SIG-M5 treated with dmso at 0.1 percent for 504 hours (cell line): ENCODE results near the gene DHFR.
A peak's percentile ranks its signal among the peaks of the same experiment; 100 is the strongest.
"Not testable (repeated sequence)": the region's sequence is repeated elsewhere in the genome, so short reads cannot be mapped to it uniquely, and the experiment has no call there.

Source experiments
- DNase-seq: peaks from one replicate; lab custom pipeline; 2025; ENCODE audit not compliant: unreplicated experiment; lab: John Stamatoyannopoulos, UW

The DHFR gene

DNA sequence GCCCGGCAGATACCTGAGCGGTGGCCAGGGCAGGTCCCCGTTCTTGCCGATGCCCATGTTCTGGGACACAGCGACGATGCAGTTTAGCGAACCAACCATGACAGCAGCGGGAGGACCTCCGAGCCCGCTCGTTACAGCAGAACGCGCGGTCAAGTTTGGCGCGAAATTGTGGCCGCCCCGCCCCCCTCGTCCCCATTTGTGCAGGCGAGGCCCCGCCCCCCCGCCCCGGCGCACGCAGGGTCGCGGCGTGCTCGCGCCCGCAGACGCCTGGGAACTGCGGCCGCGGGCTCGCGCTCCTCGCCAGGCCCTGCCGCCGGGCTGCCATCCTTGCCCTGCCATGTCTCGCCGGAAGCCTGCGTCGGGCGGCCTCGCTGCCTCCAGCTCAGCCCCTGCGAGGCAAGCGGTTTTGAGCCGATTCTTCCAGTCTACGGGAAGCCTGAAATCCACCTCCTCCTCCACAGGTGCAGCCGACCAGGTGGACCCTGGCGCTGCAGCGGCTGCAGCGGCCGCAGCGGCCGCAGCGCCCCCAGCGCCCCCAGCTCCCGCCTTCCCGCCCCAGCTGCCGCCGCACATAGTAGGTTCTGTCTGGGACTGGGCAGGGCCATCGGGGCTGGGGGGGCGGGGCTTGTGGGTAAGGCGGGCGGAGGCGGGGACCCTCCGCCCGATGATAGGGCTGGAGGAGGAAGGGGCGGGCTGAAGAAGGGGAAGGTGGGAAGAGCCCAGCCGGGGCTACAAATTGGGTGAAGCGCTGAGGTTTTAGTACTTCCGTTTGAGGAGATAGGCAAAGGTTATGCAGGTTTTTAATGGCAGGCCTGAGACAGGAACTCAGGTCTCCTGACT is at the start of gene DHFR, which contains the start of gene MSH3:
TSS of gene DHFR (minus strand) at position 593 of the 840 bp plus-strand sequence. CDS start at position 99, 494 bp downstream.
TSS of gene MSH3 (plus strand) at position 262 of the 840 bp plus-strand sequence. CDS start at position 338, 76 bp downstream.
- peak; percentile 97 for DNase-seq

DNA sequence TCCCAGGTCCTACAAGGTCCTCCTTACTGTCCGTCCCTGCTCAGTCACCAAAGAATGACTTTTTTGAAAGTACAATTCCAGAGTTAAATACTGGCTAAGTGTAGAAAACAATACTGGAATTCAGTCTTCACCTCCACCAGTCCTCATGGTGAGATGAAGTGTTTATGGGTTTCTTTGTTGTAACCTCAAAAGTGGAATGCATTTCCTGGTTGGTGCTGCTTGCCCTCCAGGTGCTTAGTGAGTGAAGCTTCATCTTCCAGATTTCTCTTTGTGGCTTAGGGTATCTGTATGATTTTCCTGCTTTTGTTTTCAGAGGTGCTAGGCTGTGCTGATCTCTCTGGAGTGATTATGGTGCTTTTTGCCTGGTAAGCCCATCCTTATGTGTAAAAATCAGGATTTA is 49.4 kb upstream of the DHFR start:
- no peak for DNase-seq

DNA sequence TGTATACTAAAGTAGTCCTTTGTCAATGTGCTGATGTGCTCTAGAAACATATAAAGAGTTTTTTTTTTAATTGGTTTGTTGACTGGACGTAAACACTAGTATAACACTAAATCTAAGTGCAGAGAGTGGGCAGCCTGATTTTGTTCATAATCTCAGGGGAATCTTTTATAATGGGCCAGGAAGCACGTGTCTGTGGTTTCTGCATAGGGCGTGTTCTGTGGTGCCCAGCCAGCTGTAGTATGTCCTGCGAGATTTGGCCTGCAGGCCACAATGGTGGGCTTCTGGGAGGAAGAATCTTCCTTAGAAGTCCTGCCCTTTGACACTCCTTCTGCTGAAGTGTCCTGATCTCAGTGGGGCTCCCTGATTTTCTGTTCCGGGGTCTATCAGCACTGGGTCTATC is 49.0 kb upstream of the DHFR start:
- DNase-seq, result no peak

DNA sequence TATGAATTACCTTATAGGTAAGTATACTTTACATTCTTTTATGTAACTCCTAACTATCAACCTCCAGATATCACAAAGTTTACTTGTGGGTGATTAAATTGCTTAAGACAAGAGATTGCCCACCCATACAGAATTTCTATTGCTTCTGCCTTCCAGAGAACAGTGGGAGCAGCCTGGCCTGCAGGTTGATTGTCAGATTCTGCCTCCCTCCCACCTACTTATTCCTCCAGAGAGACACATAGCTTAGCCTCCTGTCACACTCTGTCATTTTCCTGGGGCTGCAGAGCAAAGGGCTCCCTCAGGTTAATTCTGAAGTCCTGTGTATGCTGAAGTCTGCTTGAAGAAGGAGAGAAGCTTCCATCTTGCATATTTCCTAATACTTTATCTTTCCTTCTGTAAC is 48.5 kb upstream of the DHFR start:
- no peak for DNase-seq

DNA sequence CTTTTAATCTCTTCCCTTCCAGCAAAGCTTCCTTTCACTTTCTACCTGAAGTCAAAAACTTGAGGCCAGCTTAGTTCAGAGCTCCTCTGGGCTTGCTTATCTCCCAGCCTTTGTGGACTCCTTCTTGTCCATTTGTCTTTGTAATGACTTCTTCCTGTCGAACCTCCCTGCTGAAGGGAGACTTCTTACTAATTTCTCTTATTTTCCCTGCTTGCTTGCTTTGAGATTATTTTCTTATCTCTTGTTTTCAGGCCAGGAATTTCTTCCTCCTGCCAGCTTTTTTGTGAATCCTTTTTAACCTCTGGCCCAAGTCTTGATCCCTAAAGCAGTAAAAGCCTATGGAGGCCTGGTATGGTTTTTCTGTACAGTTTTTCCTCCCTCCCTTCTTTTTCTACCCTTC is 46.8 kb upstream of the DHFR start:
- DNase-seq, result no peak

DNA sequence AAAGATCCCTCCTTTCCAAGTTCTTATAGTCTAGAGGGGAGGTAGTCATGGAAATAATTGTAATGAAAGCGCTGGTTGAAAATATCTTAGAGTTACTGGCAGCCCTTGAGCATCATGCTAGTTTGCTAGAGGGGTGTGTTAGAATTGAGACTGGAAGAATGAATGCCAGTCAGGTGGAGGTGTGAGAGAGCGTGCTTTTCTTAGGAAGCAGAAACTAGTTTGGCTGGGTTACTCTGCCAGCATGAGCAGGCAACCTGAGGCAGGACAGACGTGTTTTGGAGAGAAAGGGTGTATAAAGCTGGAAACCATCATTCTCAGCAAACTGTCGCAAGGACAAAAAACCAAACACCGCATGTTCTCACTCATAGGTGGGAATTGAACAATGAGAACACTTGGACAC is 43.6 kb upstream of the DHFR start:
- DNase-seq, result no peak

DNA sequence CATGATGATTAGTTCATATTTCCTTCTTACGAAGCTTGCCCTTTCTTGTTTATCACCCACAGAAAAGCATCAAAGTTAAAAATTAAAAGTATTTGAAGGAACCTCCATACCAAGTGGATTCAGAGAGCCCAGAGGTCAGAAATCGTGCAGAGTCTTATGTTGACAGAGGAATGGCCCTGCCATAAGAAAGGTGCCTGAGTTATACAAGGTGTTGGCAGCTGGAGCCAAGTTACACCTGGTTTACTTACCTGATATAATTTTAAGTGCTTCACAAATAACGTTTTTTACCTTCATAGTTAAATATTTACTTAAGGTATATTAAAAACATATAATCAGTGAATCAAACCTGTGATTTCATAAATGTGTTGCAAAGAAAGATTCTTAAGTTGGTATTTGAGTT is 42.3 kb upstream of the DHFR start:
- DNase-seq, result no peak

DNA sequence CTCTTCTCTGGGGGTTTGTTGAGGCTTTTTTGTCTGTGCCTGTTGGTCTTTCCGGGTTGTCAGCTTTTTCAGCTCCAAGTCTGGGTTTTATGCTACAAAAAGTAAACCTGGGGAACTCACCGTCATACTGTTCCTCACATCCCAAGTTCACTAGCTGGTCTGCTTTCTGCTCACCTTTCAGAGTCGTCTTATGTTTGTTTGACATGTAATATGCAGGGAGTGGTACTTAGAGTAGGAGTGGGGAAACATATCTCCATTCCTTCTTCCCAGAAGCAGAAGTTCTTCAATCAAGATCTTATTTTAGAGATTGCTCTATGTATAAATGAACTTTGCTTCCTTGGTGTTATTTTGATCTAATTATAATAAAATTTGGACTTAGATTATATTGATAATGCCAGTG is 41.7 kb upstream of the DHFR start:
- DNase-seq, result no peak

DNA sequence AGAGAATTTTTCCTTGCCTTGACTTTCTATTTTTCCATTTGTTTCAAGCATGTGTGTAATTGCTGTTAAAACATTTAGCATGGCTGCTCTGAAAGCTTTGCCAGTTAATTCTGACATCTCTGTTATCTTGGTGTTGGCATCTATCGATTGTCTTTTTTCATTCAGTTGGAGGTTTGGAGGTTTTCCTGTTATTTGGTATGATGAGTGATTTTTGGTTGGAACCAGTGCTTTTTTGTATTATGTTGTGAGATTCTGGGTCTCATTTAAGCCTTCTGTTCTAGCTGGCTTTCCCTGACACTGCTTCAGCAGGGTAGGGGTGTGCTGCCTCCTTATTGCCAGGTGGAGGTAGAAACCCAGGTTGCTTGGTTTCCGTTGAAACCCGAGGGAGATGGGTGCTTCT is 40.9 kb upstream of the DHFR start:
- no peak for DNase-seq

DNA sequence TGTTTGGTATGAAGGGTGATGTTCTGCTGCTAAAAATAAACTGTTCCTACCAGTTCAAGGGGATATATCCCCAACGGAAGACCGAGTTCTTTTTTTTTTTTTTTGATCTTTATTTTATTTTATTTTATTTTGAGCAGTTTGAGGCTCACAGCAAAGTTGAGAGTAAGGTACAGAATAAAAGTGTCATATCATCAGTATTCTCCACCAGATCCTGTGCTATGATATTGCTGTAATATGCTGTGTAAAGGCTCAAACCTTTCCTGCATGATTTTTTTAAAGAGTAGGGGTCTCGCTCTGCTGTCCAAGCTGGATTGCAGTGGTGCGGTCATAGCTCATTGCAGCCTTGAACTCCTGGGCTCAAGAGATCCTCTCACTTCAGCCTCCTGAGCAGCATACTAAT is 34.8 kb upstream of the DHFR start:
- no peak for DNase-seq

DNA sequence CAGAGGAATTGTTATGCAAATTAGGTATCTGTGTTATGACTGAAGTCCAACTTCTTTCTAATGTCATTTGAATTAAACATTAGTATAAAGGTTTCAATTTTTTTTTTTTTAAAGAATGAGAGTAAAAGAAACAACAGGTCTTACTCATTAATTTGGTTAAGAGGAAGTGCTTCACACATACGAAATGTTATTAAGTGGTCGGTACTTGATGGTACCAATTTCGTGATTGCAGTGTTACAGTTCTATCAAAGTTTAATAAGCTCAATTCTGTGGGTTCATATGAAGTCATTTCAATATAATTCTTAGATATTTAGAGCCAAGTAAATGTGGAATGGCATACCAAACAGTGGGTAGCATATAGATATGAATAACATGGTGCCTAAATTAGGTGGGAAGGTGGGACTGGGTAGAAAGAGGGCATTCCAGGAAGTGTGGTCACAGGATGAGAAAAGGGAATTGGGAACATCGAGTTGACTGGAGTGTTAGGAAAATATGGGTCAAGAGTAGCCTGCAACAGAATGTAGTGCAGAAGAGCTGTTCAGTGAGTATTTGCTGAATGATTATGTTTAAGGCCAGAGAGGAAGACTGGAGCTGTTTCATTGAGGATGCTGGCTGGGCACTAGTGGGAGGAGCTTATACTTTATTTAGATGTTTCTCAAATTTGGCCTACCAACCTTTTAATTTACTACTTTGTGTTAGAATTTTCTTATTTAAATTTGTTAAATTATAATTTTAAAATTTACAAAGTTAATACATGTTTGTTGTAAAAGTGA is 34.1 kb upstream of the DHFR start:
- DNase-seq, result no peak

DNA sequence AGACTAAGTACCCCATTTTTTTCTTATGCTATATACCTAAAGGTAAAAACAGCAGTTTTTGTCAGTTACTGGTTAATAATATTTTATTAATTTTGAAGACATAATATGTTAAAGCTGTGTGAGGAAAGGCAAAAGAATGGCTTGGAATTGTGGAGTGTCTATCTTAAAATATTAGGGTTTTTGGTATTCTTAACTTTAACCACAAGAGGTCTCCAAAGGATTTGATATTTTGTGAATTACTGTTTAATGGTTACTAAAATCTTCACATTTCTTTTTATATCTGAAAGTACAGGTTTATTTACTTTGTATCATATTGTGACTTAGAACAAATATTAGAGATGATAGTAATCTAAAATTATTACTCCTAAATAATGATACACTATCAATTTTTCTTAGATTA is 32.0 kb upstream of the DHFR start:
- peak; percentile 8 for DNase-seq

DNA sequence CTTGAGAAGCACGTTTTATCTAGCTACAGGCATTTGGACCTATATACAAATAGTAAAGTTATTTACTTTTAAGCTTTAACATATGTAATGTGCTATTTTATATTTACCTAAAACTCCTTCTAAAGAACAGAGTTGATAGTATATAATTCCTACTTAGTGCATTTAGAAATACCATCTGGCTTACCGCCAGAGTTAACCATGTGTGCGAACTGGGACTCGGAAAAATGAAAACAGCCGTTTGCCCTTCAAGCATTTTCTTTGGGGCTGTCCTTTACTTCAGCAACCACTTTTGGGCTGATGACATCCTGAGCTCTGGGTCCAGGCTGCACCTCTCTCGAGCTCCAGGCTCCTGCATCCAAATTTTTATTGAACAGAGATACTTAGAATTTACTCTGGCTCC is 21.9 kb upstream of the DHFR start:
- DNase-seq, result no peak

DNA sequence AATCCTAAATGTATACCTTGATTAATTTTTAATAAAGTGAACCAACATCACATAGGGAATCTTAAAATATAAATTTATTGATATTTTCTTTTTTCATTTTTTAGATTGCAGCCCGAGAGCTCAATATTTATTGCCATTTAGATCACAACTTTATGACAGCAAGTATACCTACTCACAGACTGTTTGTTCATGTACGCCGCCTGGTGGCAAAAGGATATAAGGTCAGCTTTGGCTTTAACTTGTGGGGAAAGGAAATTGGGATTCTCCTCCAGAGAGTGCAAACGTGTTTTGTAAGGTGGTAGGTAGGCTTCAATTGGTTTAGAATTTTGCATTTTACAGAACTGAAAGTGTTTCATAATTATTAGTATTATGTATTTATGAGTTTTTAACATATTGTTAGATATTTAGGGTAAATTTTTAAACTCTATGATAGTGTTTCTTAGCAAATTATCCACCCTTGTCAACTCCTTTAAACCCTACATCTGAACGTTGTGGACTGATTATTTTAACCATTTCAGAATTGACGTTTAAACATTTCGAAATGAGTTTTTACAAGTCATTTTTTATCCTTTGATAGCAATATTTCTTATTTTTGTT is 17.5 kb upstream of the DHFR start:
- DNase-seq, result peak; percentile 76

DNA sequence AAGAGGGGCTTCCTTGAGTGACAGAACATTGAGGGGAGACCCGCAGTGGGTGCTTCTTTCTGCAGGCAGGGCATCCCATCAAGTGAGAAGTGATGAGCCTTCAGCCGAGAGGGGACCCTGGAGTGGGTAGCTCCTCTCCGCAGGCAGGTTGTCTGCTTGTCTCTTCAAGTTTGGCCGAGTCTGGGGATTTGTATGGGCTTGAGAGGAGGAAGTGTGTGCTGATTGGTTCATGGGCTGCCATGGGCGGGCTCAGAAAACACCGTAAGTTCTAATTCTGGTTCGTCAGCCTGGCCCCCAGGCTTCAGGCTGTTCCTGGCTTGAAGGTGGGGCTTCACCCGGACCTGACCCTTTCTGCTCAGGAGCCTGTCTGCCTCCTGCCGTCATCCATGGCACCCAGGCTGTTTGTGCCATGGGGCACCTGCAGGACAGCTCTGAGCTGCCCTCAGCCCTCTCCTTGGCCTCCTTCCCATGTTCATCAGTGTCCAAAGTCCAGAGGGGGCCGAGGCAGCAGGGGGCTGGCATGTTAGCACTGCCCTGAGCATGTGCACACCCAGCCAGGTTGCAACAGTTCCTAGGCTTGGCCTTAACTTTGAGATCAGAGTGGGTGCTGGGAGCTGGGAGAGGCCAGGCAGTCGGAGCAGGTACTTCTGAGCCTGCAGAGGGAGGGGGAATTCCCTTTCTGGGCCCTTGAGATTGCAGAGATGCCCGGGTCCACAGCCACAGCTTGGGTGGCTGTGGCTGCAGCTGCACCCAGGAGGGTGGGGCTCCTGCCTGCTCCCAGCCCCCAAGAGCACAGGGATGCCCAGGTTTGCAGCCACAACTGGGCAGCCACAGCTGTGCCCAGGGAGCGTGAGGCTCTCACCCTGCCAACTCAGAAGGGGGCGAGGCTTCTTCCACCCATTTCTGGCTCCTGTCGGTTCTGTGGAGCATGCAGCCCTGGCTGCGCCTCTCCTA is 13.5 kb upstream of the DHFR start:
- no peak for DNase-seq

DNA sequence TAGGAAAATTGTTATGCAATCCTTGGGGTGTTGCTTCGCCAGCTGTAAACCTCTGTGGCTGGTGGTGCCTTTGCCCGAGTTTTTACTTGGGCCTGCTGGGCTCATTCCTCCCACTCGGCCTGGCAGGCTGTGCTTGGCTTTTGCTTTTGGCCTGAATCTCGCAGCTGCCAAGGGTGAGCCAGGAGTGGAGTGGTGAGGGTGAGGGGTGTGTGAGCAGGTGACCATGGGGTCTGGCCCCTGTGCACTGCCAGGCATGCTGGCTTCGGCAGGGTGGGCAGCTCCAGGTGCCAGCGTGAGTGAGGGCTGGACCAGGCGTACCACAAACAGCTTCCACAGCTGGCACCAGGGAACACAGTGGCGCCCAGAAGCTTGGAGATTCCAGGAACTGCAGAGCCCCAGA is 12.6 kb upstream of the DHFR start:
- no peak for DNase-seq

DNA sequence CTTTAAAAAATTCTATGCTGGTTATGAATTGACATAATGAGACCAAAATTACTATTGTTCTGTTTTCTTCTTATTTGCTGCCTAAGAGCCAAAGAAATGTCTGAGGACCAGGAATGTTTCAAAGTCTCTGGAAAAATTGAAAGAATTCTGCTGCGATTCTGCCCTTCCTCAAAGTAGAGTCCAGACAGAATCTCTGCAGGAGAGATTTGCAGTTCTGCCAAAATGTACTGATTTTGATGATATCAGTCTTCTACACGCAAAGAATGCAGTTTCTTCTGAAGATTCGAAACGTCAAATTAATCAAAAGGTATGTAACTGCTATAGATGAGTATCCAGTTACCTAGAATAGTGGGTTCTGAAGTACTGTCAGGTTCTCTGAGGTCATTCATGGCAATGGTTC is 10.3 kb upstream of the DHFR start:
- DNase-seq, result no peak

DNA sequence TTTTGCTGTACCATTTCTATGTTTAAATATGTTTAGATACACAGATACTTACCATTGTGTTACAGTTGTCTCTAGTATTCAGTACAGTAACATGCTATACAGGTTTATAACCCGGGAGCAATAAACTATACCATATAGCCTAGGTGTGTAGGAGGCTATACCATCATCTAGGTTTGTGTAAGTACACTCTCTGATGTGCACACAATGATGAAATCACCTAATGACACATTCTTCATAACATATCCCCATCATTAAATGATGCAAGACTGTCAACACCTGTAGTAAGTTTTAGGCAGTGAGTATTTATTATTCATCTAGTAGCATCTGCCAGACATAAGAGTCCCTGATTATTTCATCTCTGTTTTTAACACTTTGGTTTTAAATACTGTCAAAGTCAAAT is 7.3 kb upstream of the DHFR start:
- no peak for DNase-seq

DNA sequence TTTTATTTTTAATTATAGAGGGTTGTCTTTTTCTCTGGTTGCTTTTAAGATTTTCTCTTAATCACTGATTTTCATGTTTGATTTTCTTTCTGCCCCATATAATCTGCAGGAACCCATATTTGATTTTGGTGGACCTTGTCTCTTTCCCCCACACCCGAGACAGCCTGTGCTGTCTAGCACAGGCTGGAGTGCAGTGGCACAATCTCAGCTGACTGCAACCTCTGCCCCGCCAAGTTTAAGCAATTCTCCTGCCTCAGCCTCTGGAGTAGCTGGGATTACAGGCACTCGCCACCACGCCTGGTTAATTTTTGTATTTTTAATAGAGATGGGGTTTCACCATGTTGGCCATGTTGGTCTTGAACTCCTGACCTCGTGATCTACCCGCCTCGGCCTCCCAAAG is 5.9 kb upstream of the DHFR start:
- not testable (repeated sequence) for DNase-seq

DNA sequence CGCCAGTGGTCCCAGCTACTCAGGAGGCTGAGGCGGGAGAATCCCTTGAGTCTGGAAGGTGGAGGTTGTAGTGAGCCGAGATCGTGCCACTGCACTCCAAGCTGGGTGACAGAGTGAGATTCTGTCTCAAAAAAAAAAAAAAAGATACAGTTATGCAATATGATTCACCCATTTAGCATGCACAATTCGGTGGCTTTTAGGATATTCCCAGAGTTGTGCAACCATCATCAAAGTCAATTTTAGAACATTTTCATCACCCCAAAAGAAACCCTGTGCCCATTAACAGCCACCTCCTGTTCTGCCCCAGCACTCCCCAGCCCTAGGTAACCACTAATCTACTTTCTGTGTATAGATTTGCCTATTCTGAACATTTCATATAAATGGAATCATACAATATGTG is 4.3 kb upstream of the DHFR start:
- DNase-seq, result peak; percentile 38

DNA sequence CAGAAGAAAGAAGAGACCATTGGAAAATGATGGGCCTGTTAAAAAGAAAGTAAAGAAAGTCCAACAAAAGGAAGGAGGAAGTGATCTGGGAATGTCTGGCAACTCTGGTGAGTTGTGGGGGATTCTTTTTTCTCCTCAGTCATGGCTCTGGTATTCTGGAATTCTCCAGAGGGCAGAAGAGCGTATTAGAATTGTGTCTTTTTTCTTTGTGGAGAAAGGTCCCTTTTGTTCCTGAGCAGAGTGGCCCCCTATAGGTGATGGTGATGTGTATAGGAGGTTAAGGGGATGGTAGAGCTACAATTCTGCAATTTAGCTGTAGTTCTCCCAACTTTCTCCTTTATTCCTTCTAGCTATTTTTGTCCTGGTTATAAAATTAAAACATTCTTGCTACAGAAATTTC is 1.6 kb upstream of the DHFR start:
- DNase-seq, result peak; percentile 31
